G401 (cell line): ENCODE results near the gene GOLGA6B. TPM values are rescaled to one million over a fixed set of nuclear protein-coding genes. Genes with fewer than 3 reads are reported as not detected.

Experiments used
- total RNA-seq: library from RNA; depleted of rRNA; stranded (reverse); fragments of >200 nt; shearing (Covaris generic); gene quantifications from 2 replicates; pipeline ENCODE4 v1.2.3, GENCODE V29; 2014; rRNA removed

The GOLGA6B gene
- total RNA-seq, 1 experiment from 2014 or later = not detected

Other genes with a start within 250 kb of the GOLGA6B start
- gene ARIH1, start 180.4 kb upstream of the GOLGA6B start, total RNA-seq = 42.0 and 49.6 TPM in 2 replicates
- not detected in 2 replicates for gene HIGD2B, start 31.5 kb downstream of the GOLGA6B start, total RNA-seq
- 23.4 and 34.5 TPM in 2 replicates for gene BBS4, start 31.5 kb downstream of the GOLGA6B start, total RNA-seq
- gene ADPGK, start 129.1 kb downstream of the GOLGA6B start, total RNA-seq = 61.4 and 71.7 TPM in 2 replicates